ENCODE results near the gene CTH.
"Not testable (repeated sequence)": the region's sequence is repeated elsewhere in the genome, so short reads cannot be mapped to it uniquely, and the experiment has no call there.

Gene CTH

DNA sequence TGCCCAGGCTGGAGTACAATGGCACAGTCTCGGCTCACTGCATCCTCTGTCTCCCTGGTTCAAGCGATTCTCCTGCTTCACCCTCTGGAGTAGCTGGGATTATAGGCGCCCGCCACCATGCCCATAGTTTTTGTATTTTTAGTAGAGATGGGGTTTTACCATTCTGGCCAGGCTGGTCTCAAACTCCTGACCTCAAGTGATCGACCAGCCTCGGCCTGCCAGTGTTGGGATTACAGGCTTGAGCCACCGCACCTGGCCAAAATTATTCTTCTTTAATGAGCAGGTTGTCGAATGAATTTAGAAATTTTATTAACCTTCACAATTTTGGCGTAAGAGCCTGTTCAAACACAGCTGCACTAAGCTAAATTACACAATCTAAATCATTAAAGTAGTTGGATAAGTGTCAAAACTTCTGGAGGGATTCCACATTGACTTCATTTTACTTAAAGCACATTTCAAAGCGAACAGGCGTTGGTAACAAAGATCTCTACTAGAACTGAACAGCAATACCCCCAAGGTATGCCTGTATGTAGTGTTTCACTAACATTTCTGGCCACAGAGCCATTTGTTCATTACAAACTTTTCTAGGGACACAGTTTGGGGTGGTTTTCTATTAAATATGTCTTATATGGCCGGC lies 5.2 kb upstream of the CTH start:
- in situ Hi-C loops (cut with MboI; ENCODE audit: low sequenced_read_pairs), result no loop called here

DNA sequence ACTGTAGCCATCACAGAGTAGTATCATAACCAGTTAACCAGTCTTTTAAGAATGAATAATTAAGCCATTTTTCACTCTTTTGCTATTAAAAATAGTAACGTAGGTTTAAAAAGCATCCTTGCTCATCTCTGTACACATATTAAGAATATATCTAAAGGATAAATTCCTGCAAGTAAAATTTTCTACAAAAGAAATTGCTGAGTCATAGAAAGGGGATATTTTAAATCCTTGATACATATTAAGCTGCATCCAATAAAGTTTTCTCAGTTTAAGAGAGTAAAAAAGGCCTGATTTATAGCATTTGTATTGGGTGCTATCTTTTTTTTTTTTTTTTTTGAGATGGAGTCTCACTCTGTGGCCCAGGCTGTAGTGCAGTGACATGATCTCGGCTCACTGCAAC lies 1.9 kb upstream of the CTH start:
- in situ Hi-C loops (cut with MboI; ENCODE audit: low sequenced_read_pairs), result no loop called here

DNA sequence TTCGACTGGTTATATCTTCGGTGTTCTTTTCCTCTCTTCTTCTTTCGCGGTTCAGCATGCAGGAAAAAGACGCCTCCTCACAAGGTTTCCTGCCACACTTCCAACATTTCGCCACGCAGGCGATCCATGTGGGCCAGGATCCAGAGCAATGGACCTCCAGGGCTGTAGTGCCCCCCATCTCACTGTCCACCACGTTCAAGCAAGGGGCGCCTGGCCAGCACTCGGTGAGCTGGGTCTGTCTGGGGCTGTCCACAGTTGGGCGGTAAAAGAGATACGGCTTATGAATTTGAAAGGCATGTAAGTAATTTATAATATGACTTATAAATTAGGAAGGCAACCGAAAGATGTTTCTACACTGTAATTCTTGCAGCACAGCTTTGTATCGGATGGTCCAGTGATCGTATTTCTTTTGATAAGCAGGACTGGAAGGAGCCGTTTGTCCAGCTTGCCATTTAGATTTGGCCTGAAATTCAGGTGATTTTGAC lies 334 bp downstream of the CTH start:
- in situ Hi-C loops (cut with MboI; ENCODE audit: low sequenced_read_pairs), result no loop called here

DNA sequence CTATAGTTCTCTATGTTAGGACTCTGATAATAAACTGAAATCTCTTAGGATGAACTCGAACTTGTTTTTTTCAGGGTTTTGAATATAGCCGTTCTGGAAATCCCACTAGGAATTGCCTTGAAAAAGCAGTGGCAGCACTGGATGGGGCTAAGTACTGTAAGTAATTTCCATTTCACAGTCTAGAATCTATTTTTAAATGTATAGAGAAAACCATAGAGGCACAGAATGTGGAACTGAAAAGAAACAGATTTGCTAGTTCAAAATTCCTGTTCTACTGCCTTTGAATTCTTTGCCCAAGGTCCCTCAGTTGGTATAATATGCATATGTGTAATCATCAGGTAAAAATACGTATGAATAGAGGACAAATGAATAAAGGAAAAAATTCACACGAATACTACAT lies 4.8 kb downstream of the CTH start:
- in situ Hi-C loops (cut with MboI; ENCODE audit: low sequenced_read_pairs), result no loop called here

DNA sequence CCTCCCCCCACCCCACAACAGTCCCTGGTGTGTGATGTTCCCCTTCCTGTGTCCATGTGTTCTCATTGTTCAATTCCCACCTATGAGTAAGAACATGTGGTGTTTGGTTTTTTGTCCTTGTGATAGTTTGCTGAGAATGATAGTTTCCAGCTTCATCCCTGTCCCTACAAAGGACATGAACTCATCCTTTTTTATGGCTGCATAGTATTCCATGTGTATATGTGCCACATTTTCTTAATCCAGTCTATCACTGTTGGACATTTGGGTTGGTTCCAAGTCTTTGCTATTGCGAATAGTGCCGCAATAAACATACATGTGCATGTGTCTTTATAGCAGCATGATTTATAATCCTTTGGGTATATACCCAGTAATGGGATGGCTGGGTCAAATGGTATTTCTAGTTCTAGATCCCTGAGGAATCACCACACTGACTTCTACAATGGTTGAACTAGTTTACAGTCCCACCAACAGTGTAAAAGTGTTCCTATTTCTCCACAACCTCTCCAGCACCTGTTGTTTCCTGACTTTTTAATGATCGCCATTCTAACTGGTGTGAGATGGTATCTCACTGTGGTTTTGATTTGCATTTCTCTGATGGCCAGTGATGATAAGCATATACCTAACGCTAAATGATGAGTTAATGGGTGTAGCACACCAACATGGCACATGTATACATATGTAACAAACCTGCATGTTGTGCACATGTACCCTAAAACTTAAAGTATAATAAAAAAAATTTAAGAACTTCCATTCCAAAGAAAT lies 8.1 kb downstream of the CTH start:
- in situ Hi-C loops (cut with MboI; ENCODE audit: low sequenced_read_pairs), result not testable (repeated sequence)

DNA sequence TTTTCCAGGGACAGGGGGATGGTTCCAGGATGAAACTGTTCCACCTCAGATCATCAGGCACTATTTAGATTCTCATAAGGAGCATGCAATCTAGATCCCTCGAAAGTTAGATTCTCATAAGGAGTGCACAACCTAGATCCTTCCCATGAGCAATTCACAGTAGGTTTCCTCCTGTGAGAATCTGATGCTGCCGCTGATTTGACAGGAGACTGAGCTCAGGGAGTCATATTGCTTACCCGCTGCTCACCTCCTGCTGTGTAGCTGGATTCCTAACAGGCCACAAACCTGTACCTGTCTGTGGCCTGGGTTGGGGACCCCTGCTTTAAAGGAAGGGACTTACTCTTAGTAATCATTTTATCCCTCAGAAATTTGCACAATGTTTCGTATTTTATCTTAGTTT lies 9.3 kb downstream of the CTH start:
- in situ Hi-C loops (cut with MboI; ENCODE audit: low sequenced_read_pairs), result no loop called here

DNA sequence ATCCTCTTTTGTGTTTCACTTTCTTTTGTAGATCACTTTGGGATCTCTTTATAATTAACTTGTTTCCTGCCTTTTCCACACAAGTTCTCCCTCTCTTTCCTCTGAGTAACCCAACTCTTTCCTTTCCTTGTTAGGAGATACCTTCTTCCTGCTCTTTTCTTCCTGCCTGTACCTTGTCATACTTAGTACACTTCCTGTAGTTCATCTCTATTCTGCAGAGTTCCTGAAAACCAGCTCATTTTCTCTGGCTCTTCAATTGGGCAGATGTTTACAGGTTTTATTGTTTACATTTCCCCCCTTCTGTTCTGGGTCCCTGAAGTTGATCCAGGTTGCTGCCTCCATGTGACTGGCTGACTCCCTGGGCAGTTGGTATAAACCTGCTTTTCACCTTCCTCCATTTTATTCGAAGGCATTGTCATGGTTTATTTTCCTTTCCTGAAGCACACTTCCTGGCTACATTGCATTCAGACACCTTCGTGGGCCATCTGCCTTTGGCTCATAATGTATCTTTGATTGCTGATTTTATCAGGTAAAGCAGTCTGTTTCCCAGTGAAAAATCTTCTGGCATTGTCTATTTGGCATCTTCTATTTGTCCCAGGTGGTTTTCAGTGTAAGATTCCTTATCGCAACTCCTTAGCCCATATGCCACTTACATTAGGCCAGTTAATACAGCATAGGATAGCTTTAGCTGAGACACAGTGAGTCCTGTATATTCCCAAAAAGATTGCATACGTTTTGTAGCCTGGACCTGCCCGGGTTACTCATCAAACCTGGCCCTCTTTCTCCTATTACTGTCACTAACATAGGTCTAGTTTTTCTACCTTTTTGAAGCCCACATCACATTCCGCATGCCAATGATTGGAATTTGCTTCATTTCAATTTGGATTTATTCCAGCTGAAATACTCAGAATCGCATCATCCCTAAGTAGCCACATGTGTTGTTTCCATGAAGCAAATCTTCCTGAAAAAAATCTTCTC lies 15.4 kb downstream of the CTH start:
- in situ Hi-C loops (cut with MboI; ENCODE audit: low sequenced_read_pairs), result no loop called here

DNA sequence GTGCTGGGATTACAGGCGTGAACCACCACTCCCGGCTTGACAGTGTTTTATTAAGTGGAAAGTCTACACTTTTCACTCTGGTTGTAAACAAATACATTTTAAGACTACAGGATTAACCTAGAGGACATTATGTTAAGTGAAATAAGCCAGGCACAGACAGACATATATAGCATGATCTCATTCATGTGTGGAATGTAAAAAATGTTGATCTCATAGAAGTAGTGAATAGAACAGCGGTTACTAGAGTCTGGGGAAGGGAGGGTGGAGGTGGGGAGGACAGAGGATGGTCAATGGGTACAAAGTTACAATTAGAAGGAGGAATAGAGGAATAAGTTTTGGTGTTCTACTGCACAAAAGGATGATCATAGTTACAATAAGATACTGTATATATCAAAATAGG lies 16.9 kb downstream of the CTH start:
- in situ Hi-C loops (cut with MboI; ENCODE audit: low sequenced_read_pairs), result no loop called here

DNA sequence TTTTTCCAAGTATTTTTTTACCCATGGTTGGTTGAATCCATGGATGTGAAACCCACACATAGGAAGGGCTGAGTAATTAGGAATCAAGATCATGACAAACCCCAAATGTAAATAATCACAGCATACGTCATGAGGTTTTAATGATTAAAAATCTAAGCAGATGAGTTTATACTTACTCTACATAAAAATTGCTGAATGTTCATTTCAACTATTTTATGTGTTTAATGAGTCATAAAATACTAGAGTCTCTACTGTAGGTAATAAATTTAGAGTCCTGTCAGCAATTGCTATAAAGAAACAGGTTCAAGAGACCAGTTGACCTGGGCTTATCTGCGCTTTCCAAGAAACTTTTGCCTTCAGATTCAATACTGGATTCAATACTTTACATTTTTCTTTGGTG lies 18.2 kb downstream of the CTH start:
- in situ Hi-C loops (cut with MboI; ENCODE audit: low sequenced_read_pairs), result no loop called here

DNA sequence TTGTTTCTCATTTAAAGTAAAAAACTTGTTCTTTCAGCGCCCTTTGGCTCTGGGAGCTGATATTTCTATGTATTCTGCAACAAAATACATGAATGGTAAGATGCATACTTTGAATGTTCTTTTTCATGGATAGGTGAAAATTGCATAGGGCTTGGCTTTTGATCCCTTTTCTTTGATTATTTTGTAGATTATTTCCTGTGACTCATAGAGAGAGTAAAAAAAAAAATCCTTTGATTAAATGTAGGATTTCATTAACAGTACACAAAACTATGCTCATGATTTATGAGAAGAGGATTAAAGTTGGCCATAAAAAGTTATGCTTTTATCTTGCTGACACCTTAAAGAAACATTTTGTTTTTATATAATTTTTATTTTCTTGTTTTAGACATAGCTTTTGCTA lies 18.7 kb downstream of the CTH start:
- in situ Hi-C loops (cut with MboI; ENCODE audit: low sequenced_read_pairs), result no loop called here

DNA sequence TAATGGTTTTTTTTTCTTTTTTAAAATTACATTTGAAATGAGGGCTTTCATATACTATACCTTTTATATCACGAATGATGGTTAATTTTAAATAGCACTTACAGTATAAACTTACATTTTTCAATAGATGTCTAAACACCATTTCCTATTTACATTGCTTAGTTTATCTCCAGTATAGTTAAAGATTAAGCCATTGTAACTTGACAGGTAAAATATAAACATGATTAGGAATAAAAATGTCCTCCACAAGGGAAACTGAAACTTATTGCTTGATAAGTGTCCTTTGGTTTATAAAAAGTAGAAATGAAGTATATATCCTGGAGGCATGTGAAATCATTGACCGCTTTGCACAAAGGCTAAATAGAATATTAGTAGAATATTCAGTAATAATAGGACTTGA lies 20.2 kb downstream of the CTH start:
- in situ Hi-C loops (cut with MboI; ENCODE audit: low sequenced_read_pairs), result no loop called here

DNA sequence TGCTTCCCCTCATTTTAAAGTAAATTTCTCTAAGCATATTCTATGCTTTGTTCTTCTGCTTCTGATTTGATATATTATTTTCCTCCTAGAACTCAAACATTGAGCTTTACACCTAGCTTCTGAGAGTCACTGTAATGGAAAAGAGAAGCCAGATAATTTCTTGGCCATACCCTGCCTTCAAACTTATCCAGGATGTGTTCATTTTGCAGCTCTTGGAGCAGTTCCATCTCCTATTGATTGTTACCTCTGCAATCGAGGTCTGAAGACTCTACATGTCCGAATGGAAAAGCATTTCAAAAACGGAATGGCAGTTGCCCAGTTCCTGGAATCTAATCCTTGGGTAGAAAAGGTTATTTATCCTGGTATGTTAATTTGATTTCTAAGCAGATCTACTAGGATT lies 20.8 kb downstream of the CTH start:
- in situ Hi-C loops (cut with MboI; ENCODE audit: low sequenced_read_pairs), result no loop called here

DNA sequence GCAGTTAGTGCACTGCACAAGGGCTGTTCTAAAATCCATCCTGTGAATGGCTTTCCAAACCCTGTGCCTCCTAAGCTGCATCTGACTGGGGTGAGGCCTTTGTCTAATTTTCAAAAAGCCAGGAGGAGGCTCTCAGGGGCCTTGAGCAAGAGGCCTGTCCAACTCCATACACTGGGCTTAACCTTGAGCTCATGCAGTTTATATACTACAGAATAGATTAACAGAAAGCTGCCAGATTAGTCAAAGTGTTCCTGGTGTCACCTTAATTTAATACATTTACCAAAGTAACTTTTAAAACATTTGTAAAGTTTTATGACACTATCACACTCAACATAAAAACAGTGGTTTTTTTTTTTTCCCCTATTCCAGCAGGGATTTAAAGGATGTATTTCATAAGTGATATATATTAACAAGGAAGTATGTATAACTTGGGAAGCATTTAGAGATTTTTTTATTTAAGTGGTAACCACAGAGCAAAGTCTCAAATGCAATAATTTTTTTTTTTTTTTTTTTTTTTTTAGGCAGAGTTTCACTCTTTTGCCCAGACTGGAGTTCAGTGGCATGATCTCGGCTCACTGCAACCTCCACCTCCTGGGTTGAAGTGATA lies 23.3 kb downstream of the CTH start:
- in situ Hi-C loops (cut with MboI; ENCODE audit: low sequenced_read_pairs), result no loop called here

DNA sequence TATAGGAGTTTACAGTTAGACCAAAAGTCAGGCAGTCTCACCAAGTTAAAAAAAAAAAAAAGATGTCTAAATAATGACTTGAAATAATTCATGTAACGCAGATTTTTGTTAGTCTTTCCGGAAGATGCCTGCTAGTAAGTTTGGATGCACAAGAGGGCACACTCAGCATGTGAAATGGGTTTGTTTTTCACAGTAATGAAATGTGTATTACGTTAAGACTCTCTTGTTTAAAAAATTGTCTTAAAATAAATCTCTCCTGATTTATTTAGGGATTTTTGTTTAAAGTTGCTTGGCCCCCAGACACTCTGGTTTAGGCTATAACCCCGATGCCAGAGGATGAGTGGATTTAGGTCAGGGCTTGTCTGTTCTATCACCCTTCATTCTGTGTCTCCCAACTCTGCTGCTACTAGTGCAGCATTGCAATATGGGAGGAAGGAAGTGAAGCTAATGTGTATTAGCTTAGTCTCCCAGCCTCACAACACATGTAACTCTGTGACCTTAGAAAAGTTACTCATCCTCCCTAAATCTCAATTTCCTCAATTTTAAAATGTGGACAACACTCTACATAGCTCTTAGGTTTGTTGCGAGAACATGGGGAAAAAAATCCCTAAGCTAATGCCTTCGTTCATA lies 25.7 kb downstream of the CTH start:
- in situ Hi-C loops (cut with MboI; ENCODE audit: low sequenced_read_pairs), result no loop called here

DNA sequence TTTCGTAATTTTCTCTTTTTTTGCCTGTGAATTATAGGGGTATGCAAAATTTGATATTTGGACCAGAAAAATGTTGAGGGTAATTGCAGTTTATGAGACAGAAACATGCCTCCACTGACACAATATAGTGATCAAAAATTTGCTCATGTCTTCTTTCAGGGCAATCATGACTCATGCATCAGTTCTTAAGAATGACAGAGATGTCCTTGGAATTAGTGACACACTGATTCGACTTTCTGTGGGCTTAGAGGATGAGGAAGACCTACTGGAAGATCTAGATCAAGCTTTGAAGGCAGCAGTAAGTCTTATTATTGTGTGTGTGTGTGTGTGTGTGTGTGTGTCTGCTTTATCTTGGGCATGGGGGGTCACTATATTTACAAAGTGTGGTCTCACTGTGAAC lies 27.5 kb downstream of the CTH start:
- in situ Hi-C loops (cut with MboI; ENCODE audit: low sequenced_read_pairs), result no loop called here

DNA sequence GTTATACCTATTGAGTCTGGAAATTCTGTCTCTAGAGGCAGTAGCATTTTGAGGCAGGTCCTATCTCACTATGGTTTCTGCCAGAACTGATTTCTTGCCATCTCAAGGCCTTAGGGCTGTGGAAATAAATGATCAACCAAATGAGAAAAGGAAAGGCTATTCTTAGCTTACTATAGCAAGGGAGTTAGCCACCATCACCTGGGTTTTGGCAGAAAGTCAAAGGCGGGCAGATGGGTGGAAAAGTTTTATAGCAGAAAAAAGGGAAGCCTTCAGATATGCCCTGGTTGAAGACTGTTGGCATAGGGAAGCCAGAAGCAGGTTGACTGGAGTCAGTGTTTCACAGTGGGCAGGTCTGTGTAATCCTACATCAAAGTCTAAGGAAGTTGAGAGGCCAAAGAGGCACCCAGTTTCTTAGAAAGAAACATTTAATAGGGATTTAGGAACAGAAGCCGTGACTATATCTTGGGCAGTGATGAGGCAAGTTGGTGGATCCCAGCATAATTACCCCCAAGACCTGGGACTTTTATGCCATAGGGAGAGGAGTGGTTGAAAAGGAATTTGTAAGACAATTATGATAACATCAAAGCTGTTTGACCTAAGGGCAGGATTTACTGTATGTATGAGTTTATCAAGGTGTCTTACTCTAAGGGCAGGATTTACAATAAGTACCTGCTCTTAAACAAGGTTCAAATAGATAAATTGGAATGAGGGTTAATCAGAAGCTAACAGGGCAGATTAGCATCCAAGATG lies 29.7 kb downstream of the CTH start:
- in situ Hi-C loops (cut with MboI; ENCODE audit: low sequenced_read_pairs), result no loop called here

DNA sequence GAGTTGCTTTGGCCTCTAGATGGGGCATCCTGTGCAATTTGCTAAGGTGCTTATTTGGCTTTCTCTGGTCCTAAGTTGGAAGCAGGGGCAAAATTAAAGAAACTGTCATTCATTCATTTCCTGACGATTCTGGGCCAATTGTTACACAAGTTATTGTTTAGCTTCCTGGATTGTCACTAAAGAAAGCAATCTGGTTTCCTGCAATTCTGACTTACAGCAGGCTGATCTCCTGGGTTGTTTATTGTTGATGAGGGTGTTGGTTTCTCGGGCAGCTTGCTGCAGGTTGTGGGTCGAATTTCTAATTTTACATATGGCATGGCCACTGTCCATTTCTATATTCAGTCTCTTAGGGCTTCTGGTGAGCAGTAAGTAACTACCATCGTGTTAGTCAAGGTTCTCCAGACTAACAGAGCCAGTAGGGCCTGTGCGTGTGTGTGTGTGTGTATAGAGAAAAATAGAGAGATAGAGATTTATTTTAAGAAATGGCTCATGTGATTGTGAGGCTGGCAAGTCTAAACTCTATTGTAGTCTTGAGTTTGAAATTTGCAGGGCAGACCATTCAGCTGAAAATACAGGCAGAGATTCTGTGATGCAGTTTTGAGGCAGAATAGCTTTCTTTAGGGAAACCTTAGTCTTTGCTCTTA lies 30.4 kb downstream of the CTH start:
- in situ Hi-C loops (cut with MboI; ENCODE audit: low sequenced_read_pairs), result no loop called here

DNA sequence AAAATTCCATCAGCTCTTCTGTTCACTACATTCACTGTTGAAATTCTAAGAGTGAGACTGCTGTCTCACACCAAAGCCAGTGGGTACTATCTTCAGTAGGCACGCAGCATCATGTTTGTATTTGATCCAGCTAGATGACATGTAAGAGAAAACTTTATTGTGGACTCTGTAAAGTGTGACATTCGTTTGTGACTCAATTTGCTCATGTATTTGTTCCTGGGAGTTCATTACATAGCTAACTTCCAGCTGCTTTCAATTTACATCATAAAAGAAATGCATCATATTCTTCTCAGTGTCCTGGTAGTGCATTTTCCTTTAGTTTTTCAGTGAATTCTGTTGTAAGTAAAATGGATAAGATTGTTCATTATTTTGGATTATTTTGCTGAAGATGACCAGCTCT lies 31.4 kb downstream of the CTH start:
- in situ Hi-C loops (cut with MboI; ENCODE audit: low sequenced_read_pairs), result no loop called here

DNA sequence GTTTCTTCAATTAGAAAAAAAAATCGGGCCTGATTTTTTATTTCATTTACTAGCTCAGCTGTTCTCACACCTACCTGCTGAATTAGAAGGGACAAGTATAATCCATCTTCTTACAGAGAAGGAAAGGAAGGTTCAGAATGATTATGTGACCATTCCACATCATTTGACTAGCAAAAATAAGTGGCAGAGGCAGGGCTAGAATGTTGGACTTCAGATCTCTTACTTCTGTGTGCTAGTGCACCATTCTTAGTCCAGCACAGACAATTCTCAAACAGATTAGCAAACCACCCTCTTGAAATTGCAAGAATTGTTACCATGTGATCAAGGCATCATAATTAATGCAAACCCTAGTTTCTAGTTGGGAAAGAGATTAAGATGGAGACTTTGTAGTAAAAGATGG lies 32.7 kb downstream of the CTH start:
- in situ Hi-C loops (cut with MboI; ENCODE audit: low sequenced_read_pairs), result no loop called here

Data from HL-60/S4 (cell line).